ENCODE results near the gene NTM.
A peak's percentile ranks its signal among the peaks of the same experiment; 100 is the strongest.

The NTM gene

GRCh38 chr11:132131047-132131446, 760.6 kb downstream of the NTM start:
- H3K27ac ChIP-seq: no peak overlapping the region
- TF ChIP-seq ZFX (IDR thresholded peaks at IDR 0.05; ENCODE audit: borderline replicate concordance) (no peak), CTCF (IDR thresholded peaks at IDR 0.05) (no peak)

- TF ChIP-seq CTCF (IDR thresholded peaks at IDR 0.05) (no peak), ZFX (IDR thresholded peaks at IDR 0.05; ENCODE audit: borderline replicate concordance) (no peak)
- no peak overlapping the region for H3K27ac ChIP-seq
Measured at GRCh38 chr11:132131961-132132360, 761.5 kb downstream of the NTM start.

GRCh38 chr11:132134322-132134721, 763.9 kb downstream of the NTM start:
- TF ChIP-seq CTCF (IDR thresholded peaks at IDR 0.05) (no peak), ZFX (IDR thresholded peaks at IDR 0.05; ENCODE audit: borderline replicate concordance) (no peak)
- H3K27ac ChIP-seq: no peak overlapping the region

- TF ChIP-seq CTCF (IDR thresholded peaks at IDR 0.05): no peak
- TF ChIP-seq ZFX (IDR thresholded peaks at IDR 0.05; ENCODE audit: borderline replicate concordance): no peak
- H3K27ac ChIP-seq: no peak overlapping the region
Measured at GRCh38 chr11:132137289-132137980, 767.0 kb downstream of the NTM start.

- H3K27ac ChIP-seq: no peak overlapping the region
- TF ChIP-seq CTCF (IDR thresholded peaks at IDR 0.05) (no peak), ZFX (IDR thresholded peaks at IDR 0.05; ENCODE audit: borderline replicate concordance) (no peak)
Measured at GRCh38 chr11:132137981-132138313, 767.5 kb downstream of the NTM start.

GRCh38 chr11:132139181-132139580, 768.8 kb downstream of the NTM start:
- no peak overlapping the region for H3K27ac ChIP-seq
- TF ChIP-seq ZFX (IDR thresholded peaks at IDR 0.05; ENCODE audit: borderline replicate concordance) (no peak), CTCF (IDR thresholded peaks at IDR 0.05) (no peak)

GRCh38 chr11:132140056-132140455, 769.6 kb downstream of the NTM start:
- TF ChIP-seq CTCF (IDR thresholded peaks at IDR 0.05) (peak; percentile 10; the same call in 1 of the 2 replicates), ZFX (IDR thresholded peaks at IDR 0.05; ENCODE audit: borderline replicate concordance) (no peak)

More at GRCh38 chr11:132140056-132140455, 769.6 kb downstream of the NTM start:
- no peak overlapping the region for H3K27ac ChIP-seq
